OCI-LY3 (cell line): Measurements from ENCODE around the gene SESN3.

ENCODE experiments used
- H2AFZ ChIP-seq: fragments of 200-600, 300-600 bp; shearing (Covaris generic); 2 replicates; pipeline ENCODE4 v1.6.0; 2014; ENCODE audit warnings: antibody characterized with exemption, low read depth, low read length
- H3K27ac ChIP-seq: fragments of 200-600, 300-600 bp; sonication (generic); 2 replicates; pipeline ENCODE4 v1.5.1; 2014; ENCODE audit warnings: mild to moderate bottlenecking, low read length, moderate library complexity, mixed read lengths
- H3K27me3 ChIP-seq: fragments of 200-600, 300-600 bp; sonication (generic); 2 replicates; pipeline ENCODE4 v1.6.1; 2014; ENCODE audit warnings: low read depth, low read length, mixed read lengths
- H3K36me3 ChIP-seq: fragments of 200-600, 300-600 bp; sonication (generic); replicated peaks from 2 replicates; pipeline ENCODE3; 2014; ENCODE audit warnings: low read depth, low read length, mixed read lengths
- H3K4me1 ChIP-seq: fragments of 300-600, 200-600 bp; sonication (generic); 2 replicates; pipeline ENCODE4 v1.6.1; 2014; ENCODE audit warnings: low read length, mixed read lengths
- H3K4me2 ChIP-seq: fragments of 200-600, 300-600 bp; sonication (generic); 2 replicates; pipeline ENCODE4 v1.6.1; 2014; ENCODE audit warnings: low read length, mixed read lengths
- H3K4me3 ChIP-seq: fragments of 300-600, 200-600 bp; sonication (generic); 2 replicates; pipeline ENCODE4 v1.5.1; 2014; ENCODE audit warnings: antibody characterized with exemption, mild to moderate bottlenecking, low read length, moderate library complexity
- H3K79me2 ChIP-seq: fragments of 300-600, 200-600 bp; shearing (Covaris generic); 2 replicates; pipeline ENCODE4 v1.6.1; 2014; ENCODE audit warnings: mild to moderate bottlenecking, low read length, mixed read lengths
- H3K9ac ChIP-seq: fragments of 300-600, 200-600 bp; shearing (Covaris generic); 2 replicates; pipeline ENCODE4 v1.6.0; 2014; ENCODE audit warnings: mild to moderate bottlenecking, low read length, moderate library complexity
- H3K9me3 ChIP-seq: fragments of 200-600, 300-600 bp; shearing (Covaris generic); 2 replicates; pipeline ENCODE4 v1.6.1; 2014; ENCODE audit warnings: low read length, mixed read lengths; ENCODE audit not compliant: insufficient read depth
- H4K20me1 ChIP-seq: fragments of 200-600, 300-600 bp; sonication (generic); 2 replicates; pipeline ENCODE4 v1.6.1; 2016; ENCODE audit warnings: low read length, mixed read lengths; ENCODE audit not compliant: insufficient read depth
- EZH2phosphoT487 ChIP-seq: fragments of 200-600 bp; shearing (Covaris generic); IDR thresholded peaks from 2 replicates; pipeline ENCODE4 v1.6.1; 2018; ENCODE audit warnings: antibody characterized with exemption, mixed run types, low read depth
- TF ChIP-seq, protein P1 (sequence below): fragments of 200-600, 300-600 bp; sonication (generic); IDR thresholded peaks from 2 replicates; pipeline ENCODE4 v1.5.1; 2014; ENCODE audit warnings: antibody characterized with exemption, low read length, low read depth

SESN3 gene

DNA sequence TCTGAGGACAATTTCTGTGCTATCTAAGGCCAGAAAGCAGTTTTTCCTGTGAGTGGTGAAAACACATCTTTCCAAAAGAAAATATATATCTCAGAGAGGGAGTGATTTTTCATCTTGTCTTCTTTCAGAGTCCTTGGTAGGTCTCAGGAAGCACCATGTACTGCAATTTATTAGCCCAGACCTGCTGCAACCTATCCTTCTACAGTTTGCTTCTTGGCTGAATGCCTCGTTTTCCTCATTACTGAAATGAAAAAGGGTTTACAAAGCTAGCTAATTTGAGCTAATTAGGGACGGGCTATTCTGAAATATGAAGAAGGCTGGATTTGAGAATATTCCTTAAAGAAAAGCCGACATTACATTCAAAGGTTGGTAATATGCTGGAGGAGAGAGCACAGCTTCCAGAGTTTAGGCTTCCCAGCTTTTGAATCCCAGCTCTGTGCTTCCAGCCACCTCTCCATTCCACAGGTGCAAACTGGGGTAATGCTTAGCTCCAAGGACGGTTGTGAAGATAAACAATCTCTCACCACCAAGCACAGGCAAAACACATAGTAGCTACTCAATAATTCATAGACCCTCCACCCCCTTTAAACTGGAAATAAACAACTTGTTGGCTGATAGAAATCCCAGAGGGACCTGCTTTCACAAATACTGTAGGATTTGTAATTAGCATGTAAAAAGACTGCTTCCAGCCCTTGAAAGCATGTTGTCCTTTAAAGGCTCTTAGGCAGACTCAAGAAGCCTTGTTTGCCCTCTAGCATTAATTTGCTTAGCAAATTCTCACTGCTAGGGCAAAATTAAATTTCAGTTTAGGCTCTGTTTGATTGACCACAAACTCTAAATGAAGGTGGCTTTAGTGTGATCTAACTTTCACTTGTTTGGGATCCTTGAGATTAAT is 24.5 kb upstream of the SESN3 start:
- Histone ChIP-seq H3K79me2 (no peaks in the 10 kb centered on the region), H3K4me1 (peaks cover 55% of the 10 kb centered on the region), H3K36me3 (no peaks in the 10 kb centered on the region), H3K4me2 (peak overlapping the region; percentile 81; the same call in 1 of the 2 replicates), H4K20me1 (no peaks in the 10 kb centered on the region), H3K4me3 (no peak overlapping the region), H3K9ac (no peak overlapping the region), H2AFZ (peak overlapping the region; percentile 60; the same call in 1 of the 2 replicates), H3K27me3 (no peaks in the 10 kb centered on the region), H3K27ac (no peak overlapping the region), H3K9me3 (no peaks in the 10 kb centered on the region)
- TF ChIP-seq, protein P1, sequence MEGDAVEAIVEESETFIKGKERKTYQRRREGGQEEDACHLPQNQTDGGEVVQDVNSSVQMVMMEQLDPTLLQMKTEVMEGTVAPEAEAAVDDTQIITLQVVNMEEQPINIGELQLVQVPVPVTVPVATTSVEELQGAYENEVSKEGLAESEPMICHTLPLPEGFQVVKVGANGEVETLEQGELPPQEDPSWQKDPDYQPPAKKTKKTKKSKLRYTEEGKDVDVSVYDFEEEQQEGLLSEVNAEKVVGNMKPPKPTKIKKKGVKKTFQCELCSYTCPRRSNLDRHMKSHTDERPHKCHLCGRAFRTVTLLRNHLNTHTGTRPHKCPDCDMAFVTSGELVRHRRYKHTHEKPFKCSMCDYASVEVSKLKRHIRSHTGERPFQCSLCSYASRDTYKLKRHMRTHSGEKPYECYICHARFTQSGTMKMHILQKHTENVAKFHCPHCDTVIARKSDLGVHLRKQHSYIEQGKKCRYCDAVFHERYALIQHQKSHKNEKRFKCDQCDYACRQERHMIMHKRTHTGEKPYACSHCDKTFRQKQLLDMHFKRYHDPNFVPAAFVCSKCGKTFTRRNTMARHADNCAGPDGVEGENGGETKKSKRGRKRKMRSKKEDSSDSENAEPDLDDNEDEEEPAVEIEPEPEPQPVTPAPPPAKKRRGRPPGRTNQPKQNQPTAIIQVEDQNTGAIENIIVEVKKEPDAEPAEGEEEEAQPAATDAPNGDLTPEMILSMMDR: no peak
- TF ChIP-seq EZH2phosphoT487: no peak

DNA sequence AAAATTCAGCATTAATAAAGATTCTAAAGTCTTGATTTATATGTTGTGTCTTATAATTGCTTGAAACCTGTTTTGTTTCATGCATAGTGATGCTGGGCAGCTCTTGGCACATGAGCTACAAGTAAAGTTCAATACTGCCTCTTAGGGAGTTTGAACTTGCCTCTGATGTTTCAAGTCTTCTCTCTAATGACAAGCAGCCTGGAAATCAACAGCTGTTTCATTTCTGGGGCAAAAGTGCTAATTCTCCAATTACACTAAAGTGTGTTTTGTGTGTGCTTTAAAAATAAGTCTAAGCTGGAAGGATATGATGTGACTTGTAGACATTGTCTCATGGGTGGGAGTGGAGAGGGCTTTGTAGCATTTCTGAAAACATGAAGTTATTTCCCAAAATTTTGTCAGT is 23.7 kb upstream of the SESN3 start:
- TF ChIP-seq EZH2phosphoT487: no peak
- TF ChIP-seq, protein P1: no peak
- Histone ChIP-seq H3K36me3 (no peaks in the 10 kb centered on the region), H3K4me1 (peaks cover 60% of the 10 kb centered on the region), H3K27me3 (no peaks in the 10 kb centered on the region), H2AFZ (peak overlapping the region; percentile 55; the same call in 1 of the 2 replicates), H3K9ac (peak overlapping the region; percentile 45; the same call in 1 of the 2 replicates), H3K9me3 (no peaks in the 10 kb centered on the region), H3K4me2 (peak overlapping the region; percentile 81), H4K20me1 (no peaks in the 10 kb centered on the region), H3K79me2 (no peaks in the 10 kb centered on the region), H3K4me3 (no peak overlapping the region), H3K27ac (peak overlapping the region; percentile 83)

DNA sequence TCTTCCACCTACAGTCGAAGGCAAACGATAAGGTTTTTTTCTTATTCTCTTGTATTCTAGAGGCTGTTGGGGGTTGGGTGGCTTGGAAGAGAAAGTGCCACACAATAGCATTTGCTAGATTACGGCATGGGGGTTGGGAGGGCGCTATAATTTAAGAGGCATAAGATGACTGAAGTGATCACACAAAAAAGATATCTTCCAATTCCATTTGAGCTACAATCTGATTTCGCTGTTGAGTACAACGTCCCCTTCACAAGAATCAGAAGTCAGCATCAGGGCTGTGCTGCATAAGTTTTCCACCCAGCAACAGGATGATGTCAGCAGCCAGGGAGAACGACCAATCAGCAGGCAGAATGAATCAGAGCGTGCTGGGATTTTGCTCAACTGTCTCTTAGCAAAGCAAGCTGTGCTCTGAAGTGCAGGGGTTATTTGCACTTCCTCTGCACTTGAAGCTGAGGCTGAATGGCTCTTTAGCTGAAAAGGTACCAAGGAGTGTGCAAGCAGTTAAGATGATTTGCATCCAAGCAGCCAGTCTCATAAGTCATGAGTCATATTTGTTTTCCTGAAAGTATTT is 23.2 kb upstream of the SESN3 start:
- Histone ChIP-seq H3K4me1 (peaks cover 65% of the 10 kb centered on the region), H3K27ac (peak overlapping the region; percentile 83)

More for the DNA sequence above, 23.2 kb upstream of the SESN3 start:
- H3K36me3 ChIP-seq: no peaks in the 10 kb centered on the region
- H2AFZ ChIP-seq: peak overlapping the region; percentile 55
- peak overlapping the region; percentile 70 for H3K4me3 ChIP-seq
- no peaks in the 10 kb centered on the region for H4K20me1 ChIP-seq
- no peaks in the 10 kb centered on the region for H3K27me3 ChIP-seq
- peak overlapping the region; percentile 81 for H3K4me2 ChIP-seq
- no peaks in the 10 kb centered on the region for H3K9me3 ChIP-seq
- H3K79me2 ChIP-seq: no peaks in the 10 kb centered on the region
- TF ChIP-seq, protein P1: no peak
- TF ChIP-seq EZH2phosphoT487: no peak
- peak overlapping the region; percentile 52 for H3K9ac ChIP-seq
